Measurements from ENCODE around the gene ATXN2L. TPM values are rescaled to one million over a fixed set of nuclear protein-coding genes. Genes with fewer than 3 reads are reported as not detected.

Gene ATXN2L
- total and polyA plus RNA-seq, 2 of the 13 experiments (the other 11 are each of a cell fraction or from before 2014, with no cell fraction given) = 40.8 to 55.1 TPM

DNA sequence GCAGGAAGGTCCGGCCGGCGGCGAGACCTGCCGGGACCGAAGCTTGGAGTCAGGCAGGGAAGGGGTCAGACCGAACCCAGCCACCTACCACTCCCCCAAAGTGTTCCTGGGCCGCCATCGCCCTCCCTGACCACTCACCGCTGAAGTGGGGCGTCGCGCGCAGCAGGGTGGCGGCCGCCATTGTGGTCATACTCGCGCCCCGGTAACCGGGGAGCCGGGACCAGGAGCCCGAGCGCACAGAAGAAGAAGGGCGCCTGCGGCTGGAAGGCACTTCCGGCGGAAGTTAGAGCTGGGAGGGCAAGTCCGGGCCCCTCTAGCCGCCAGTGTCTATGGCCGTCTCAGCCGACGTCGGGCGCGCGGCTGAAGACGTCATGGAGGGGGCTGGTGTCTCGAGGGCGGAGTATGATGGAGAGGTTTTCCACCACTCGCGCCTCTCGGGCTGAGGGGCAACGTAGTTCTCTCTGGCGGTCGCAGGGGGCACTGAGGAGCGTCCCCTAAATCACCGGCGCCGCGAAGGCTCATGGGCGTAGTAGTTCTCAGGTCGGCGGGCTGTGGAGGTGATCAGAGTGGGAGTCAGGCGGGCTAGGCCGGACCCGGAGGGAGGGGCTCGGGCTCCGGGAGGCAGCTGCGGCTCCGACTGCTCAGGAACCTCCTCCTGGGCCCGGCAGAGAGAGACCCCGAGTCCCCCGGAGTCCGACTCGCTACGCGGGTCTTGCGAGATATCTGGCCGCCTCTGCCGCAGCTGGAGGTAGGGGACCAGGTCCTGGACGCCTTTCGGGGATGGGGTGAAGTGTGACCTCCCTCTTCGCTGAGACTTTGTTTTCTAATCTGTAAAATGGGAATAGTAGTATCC lies 23.5 kb downstream of the ATXN2L start, which contains the start of gene TUFM (continued):
- TF ChIP-seq ZNF550 (CRISPR knock-in tag; IDR thresholded peaks at IDR 0.05; ENCODE audit: borderline replicate concordance) (peak; percentile 99), SPEN (CRISPR knock-in tag; IDR thresholded peaks at IDR 0.05; ENCODE audit: low read depth) (peak; percentile 97), SMYD3 (CRISPR knock-in tag; IDR thresholded peaks at IDR 0.05) (no peak; the same call in 1 of the 2 replicates), ZNF792 (CRISPR knock-in tag; IDR thresholded peaks at IDR 0.05) (peak; percentile 87), AGO2 (optimal IDR thresholded peaks at IDR 0.05; ENCODE audit: low read depth, low read length) (peak; percentile 90), ARNT (IDR thresholded peaks at IDR 0.05) (no peak), MED13 (CRISPR knock-in tag; IDR thresholded peaks at IDR 0.05) (peak; percentile 90; the same call in 1 of the 2 replicates), JUNB (CRISPR knock-in tag; IDR thresholded peaks at IDR 0.05; ENCODE audit: borderline replicate concordance) (no peak), ZNF468 (CRISPR knock-in tag; IDR thresholded peaks at IDR 0.05) (no peak), ATF1 (CRISPR knock-in tag; IDR thresholded peaks at IDR 0.05) (peak; percentile 99), GATAD1 (CRISPR knock-in tag; IDR thresholded peaks at IDR 0.05) (peak; percentile 99), RCOR2 (CRISPR knock-in tag; IDR thresholded peaks at IDR 0.05) (peak; percentile 94)
- TF ChIP-seq, protein P1, sequence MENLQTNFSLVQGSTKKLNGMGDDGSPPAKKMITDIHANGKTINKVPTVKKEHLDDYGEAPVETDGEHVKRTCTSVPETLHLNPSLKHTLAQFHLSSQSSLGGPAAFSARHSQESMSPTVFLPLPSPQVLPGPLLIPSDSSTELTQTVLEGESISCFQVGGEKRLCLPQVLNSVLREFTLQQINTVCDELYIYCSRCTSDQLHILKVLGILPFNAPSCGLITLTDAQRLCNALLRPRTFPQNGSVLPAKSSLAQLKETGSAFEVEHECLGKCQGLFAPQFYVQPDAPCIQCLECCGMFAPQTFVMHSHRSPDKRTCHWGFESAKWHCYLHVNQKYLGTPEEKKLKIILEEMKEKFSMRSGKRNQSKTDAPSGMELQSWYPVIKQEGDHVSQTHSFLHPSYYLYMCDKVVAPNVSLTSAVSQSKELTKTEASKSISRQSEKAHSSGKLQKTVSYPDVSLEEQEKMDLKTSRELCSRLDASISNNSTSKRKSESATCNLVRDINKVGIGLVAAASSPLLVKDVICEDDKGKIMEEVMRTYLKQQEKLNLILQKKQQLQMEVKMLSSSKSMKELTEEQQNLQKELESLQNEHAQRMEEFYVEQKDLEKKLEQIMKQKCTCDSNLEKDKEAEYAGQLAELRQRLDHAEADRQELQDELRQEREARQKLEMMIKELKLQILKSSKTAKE (CRISPR knock-in tag; IDR thresholded peaks at IDR 0.05; ENCODE audit: borderline replicate concordance) = no peak
- TF ChIP-seq, protein P2, sequence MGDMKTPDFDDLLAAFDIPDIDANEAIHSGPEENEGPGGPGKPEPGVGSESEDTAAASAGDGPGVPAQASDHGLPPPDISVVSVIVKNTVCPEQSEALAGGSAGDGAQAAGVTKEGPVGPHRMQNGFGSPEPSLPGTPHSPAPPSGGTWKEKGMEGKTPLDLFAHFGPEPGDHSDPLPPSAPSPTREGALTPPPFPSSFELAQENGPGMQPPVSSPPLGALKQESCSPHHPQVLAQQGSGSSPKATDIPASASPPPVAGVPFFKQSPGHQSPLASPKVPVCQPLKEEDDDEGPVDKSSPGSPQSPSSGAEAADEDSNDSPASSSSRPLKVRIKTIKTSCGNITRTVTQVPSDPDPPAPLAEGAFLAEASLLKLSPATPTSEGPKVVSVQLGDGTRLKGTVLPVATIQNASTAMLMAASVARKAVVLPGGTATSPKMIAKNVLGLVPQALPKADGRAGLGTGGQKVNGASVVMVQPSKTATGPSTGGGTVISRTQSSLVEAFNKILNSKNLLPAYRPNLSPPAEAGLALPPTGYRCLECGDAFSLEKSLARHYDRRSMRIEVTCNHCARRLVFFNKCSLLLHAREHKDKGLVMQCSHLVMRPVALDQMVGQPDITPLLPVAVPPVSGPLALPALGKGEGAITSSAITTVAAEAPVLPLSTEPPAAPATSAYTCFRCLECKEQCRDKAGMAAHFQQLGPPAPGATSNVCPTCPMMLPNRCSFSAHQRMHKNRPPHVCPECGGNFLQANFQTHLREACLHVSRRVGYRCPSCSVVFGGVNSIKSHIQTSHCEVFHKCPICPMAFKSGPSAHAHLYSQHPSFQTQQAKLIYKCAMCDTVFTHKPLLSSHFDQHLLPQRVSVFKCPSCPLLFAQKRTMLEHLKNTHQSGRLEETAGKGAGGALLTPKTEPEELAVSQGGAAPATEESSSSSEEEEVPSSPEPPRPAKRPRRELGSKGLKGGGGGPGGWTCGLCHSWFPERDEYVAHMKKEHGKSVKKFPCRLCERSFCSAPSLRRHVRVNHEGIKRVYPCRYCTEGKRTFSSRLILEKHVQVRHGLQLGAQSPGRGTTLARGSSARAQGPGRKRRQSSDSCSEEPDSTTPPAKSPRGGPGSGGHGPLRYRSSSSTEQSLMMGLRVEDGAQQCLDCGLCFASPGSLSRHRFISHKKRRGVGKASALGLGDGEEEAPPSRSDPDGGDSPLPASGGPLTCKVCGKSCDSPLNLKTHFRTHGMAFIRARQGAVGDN (CRISPR knock-in tag; IDR thresholded peaks at IDR 0.05) = peak; percentile 89
- TF ChIP-seq, protein P3, sequence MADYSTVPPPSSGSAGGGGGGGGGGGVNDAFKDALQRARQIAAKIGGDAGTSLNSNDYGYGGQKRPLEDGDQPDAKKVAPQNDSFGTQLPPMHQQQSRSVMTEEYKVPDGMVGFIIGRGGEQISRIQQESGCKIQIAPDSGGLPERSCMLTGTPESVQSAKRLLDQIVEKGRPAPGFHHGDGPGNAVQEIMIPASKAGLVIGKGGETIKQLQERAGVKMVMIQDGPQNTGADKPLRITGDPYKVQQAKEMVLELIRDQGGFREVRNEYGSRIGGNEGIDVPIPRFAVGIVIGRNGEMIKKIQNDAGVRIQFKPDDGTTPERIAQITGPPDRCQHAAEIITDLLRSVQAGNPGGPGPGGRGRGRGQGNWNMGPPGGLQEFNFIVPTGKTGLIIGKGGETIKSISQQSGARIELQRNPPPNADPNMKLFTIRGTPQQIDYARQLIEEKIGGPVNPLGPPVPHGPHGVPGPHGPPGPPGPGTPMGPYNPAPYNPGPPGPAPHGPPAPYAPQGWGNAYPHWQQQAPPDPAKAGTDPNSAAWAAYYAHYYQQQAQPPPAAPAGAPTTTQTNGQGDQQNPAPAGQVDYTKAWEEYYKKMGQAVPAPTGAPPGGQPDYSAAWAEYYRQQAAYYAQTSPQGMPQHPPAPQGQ (CRISPR knock-in tag; IDR thresholded peaks at IDR 0.05; ENCODE audit: borderline replicate concordance) = peak; percentile 91; the same call in 1 of the 2 replicates
- TF ChIP-seq, protein P4, sequence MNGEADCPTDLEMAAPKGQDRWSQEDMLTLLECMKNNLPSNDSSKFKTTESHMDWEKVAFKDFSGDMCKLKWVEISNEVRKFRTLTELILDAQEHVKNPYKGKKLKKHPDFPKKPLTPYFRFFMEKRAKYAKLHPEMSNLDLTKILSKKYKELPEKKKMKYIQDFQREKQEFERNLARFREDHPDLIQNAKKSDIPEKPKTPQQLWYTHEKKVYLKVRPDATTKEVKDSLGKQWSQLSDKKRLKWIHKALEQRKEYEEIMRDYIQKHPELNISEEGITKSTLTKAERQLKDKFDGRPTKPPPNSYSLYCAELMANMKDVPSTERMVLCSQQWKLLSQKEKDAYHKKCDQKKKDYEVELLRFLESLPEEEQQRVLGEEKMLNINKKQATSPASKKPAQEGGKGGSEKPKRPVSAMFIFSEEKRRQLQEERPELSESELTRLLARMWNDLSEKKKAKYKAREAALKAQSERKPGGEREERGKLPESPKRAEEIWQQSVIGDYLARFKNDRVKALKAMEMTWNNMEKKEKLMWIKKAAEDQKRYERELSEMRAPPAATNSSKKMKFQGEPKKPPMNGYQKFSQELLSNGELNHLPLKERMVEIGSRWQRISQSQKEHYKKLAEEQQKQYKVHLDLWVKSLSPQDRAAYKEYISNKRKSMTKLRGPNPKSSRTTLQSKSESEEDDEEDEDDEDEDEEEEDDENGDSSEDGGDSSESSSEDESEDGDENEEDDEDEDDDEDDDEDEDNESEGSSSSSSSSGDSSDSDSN (CRISPR knock-in tag; IDR thresholded peaks at IDR 0.05) = peak; percentile 95
- TF ChIP-seq, protein P5, sequence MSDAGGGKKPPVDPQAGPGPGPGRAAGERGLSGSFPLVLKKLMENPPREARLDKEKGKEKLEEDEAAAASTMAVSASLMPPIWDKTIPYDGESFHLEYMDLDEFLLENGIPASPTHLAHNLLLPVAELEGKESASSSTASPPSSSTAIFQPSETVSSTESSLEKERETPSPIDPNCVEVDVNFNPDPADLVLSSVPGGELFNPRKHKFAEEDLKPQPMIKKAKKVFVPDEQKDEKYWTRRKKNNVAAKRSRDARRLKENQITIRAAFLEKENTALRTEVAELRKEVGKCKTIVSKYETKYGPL (CRISPR knock-in tag; IDR thresholded peaks at IDR 0.05) = 0 out of 2 replicates have a peak, but pooled peaks have one; percentile 23
